Measurements from ENCODE around the gene TMEM127. TPM values are rescaled to one million over a fixed set of nuclear protein-coding genes. Genes with fewer than 3 reads are reported as not detected.

TMEM127 gene
- total RNA-seq, 1 experiment from 2014 or later, result 49.1 TPM

- BruUV-seq (replicated peaks), result no TSS peak
- intact Hi-C loops (cut with micrococcal nuclease; ENCODE audit: unreplicated experiment), result no loop called here
Measured at GRCh38 chr2:96239745-96240264, 26.0 kb downstream of the TMEM127 start.

DNA sequence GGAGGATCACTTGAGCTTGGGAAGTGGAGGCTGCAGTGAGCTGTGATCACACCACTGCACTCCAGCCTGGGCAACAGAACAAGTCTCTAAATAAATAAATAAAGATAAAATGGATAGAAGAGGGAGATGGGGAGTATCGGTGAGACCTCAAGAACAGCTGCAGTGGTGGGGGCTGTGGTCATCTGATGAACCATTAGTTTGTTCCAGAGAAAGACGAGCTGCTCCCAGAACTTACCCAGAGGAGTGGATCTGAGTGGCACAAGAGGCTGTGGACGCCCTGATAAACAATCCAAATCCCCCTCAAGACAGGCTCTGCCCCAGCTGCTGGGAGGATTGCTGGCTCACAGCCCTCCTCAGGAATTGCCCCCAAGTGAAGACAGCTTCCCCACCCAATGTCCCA lies 26.7 kb downstream of the TMEM127 start:
- Mint-ChIP-seq H3K27me3 (ENCODE audit: insufficient read depth, unreplicated experiment) (no peaks in the 10 kb centered on the region), H3K36me3 (ENCODE audit: insufficient read depth, unreplicated experiment) (no peaks in the 10 kb centered on the region), H3K9me3 (ENCODE audit: unreplicated experiment) (no peaks in the 10 kb centered on the region), H3K4me1 (ENCODE audit: low read depth, unreplicated experiment) (no peaks in the 10 kb centered on the region), H3K27ac (ENCODE audit: unreplicated experiment) (no peak overlapping the region), H3K4me3 (ENCODE audit: unreplicated experiment) (no peak overlapping the region)
- ChIA-PET POLR2A (no interaction called here), CTCF (no interaction called here)
- Histone ChIP-seq H3K4me3 (ENCODE audit: low read depth, low read length) (no peak overlapping the region), H3K9me3 (no peaks in the 10 kb centered on the region), H3K4me1 (no peaks in the 10 kb centered on the region), H3K36me3 (ENCODE audit: control insufficient read depth, insufficient read depth, low read length) (no peaks in the 10 kb centered on the region), H3K27me3 (replicated peaks; ENCODE audit: control insufficient read depth, insufficient read depth, low read length) (no peaks in the 10 kb centered on the region)
- DNase-seq, result no peak
- TF ChIP-seq, protein P1, sequence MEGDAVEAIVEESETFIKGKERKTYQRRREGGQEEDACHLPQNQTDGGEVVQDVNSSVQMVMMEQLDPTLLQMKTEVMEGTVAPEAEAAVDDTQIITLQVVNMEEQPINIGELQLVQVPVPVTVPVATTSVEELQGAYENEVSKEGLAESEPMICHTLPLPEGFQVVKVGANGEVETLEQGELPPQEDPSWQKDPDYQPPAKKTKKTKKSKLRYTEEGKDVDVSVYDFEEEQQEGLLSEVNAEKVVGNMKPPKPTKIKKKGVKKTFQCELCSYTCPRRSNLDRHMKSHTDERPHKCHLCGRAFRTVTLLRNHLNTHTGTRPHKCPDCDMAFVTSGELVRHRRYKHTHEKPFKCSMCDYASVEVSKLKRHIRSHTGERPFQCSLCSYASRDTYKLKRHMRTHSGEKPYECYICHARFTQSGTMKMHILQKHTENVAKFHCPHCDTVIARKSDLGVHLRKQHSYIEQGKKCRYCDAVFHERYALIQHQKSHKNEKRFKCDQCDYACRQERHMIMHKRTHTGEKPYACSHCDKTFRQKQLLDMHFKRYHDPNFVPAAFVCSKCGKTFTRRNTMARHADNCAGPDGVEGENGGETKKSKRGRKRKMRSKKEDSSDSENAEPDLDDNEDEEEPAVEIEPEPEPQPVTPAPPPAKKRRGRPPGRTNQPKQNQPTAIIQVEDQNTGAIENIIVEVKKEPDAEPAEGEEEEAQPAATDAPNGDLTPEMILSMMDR (IDR thresholded peaks at IDR 0.05; ENCODE audit: insufficient read depth in 1 of 2, low read depth in 1 of 2, low read length in 1 of 2, severe bottlenecking in 1 of 2, unreplicated experiment in 1 of 2), result no peak
- intact Hi-C loops (cut with micrococcal nuclease; ENCODE audit: unreplicated experiment), result no loop called here
- BruUV-seq (replicated peaks), result no TSS peak

More at GRCh38 chr2:96239745-96240264, 26.0 kb downstream of the TMEM127 start:
- H3K27me3 ChIP-seq (replicated peaks; ENCODE audit: control insufficient read depth, insufficient read depth, low read length), result no peaks in the 10 kb centered on the region
- no peaks in the 10 kb centered on the region for H3K4me1 ChIP-seq
- ChIA-PET POLR2A (no interaction called here), CTCF (no interaction called here)
- no peaks in the 10 kb centered on the region for H3K27me3 Mint-ChIP-seq (ENCODE audit: insufficient read depth, unreplicated experiment)
- TF ChIP-seq, protein P1 (IDR thresholded peaks at IDR 0.05; ENCODE audit: insufficient read depth in 1 of 2, low read depth in 1 of 2, low read length in 1 of 2, severe bottlenecking in 1 of 2, unreplicated experiment in 1 of 2), result no peak
- no peaks in the 10 kb centered on the region for H3K4me1 Mint-ChIP-seq (ENCODE audit: low read depth, unreplicated experiment)
- no peaks in the 10 kb centered on the region for H3K36me3 ChIP-seq (ENCODE audit: control insufficient read depth, insufficient read depth, low read length)
- no peaks in the 10 kb centered on the region for H3K36me3 Mint-ChIP-seq (ENCODE audit: insufficient read depth, unreplicated experiment)
- H3K9me3 ChIP-seq, result no peaks in the 10 kb centered on the region
- H3K27ac Mint-ChIP-seq (ENCODE audit: unreplicated experiment), result peak overlapping the region; percentile 26
- no peak for DNase-seq
- H3K4me3 ChIP-seq (ENCODE audit: low read depth, low read length), result no peak overlapping the region
- H3K4me3 Mint-ChIP-seq (ENCODE audit: unreplicated experiment), result no peak overlapping the region
- H3K9me3 Mint-ChIP-seq (ENCODE audit: unreplicated experiment), result no peaks in the 10 kb centered on the region

DNA sequence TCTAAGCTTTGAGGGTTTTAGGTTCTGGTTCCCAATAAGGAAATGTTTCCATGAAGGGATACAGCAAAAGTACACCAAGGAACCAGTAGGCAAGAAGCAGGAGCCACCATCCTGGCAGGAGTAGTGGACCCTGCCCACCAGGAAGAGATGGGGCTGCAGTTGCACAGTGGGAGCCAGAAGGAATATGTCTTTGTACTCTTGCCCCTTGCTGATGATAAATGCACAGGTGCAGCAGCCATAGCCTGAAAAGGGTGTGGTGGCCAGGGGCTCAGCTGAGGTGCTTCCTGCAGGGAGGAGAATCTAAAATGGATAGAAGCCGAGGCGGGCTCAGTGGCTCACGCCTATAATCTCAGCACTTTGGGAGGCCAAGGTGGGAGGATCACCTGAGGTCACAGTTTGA lies 27.5 kb downstream of the TMEM127 start:
- H3K36me3 Mint-ChIP-seq (ENCODE audit: insufficient read depth, unreplicated experiment), result no peaks in the 10 kb centered on the region
- ChIA-PET POLR2A (no interaction called here), CTCF (no interaction called here)

More for the DNA sequence above, 27.5 kb downstream of the TMEM127 start:
- BruUV-seq (replicated peaks), result no TSS peak
- intact Hi-C loops (cut with micrococcal nuclease; ENCODE audit: unreplicated experiment), result no loop called here
- Histone ChIP-seq H3K4me1 (no peaks in the 10 kb centered on the region), H3K4me3 (ENCODE audit: low read depth, low read length) (no peak overlapping the region), H3K9me3 (no peaks in the 10 kb centered on the region), H3K27me3 (replicated peaks; ENCODE audit: control insufficient read depth, insufficient read depth, low read length) (no peaks in the 10 kb centered on the region), H3K36me3 (ENCODE audit: control insufficient read depth, insufficient read depth, low read length) (no peaks in the 10 kb centered on the region)
- Mint-ChIP-seq H3K27me3 (ENCODE audit: insufficient read depth, unreplicated experiment) (no peaks in the 10 kb centered on the region), H3K4me3 (ENCODE audit: unreplicated experiment) (no peak overlapping the region), H3K27ac (ENCODE audit: unreplicated experiment) (no peak overlapping the region), H3K9me3 (ENCODE audit: unreplicated experiment) (no peaks in the 10 kb centered on the region), H3K4me1 (ENCODE audit: low read depth, unreplicated experiment) (no peaks in the 10 kb centered on the region)
- TF ChIP-seq, protein P1 (IDR thresholded peaks at IDR 0.05; ENCODE audit: insufficient read depth in 1 of 2, low read depth in 1 of 2, low read length in 1 of 2, severe bottlenecking in 1 of 2, unreplicated experiment in 1 of 2), result no peak
- DNase-seq, result no peak

All from Caco-2 (cell line).